ENCODE measurements around the gene DNAJC18. TPM values are rescaled to one million over a fixed set of nuclear protein-coding genes. Genes with fewer than 3 reads are reported as not detected.

Gene DNAJC18
- total RNA-seq, 2 experiments from 2014 or later: 3.7 to 5.4 TPM

Other genes with a start within 250 kb of the DNAJC18 start
- 10 to 100 TPM; 15.6 to 18.2 TPM for gene SIL1, start 241.2 kb downstream of the DNAJC18 start, total RNA-seq
- 100 to 1,000 TPM; 174 to 176 TPM for gene MATR3, start 145.8 kb downstream of the DNAJC18 start, total RNA-seq
- 10 to 100 TPM; 90.7 to 93.5 TPM for gene PAIP2, start 97.7 kb downstream of the DNAJC18 start, total RNA-seq
- gene SLC23A1, start 56.2 kb downstream of the DNAJC18 start, total RNA-seq: 1 to 10 TPM; 1.2 to 1.5 TPM
- 10 to 100 TPM; 19.0 to 19.9 TPM for gene MZB1, start 49.6 kb downstream of the DNAJC18 start, total RNA-seq
- gene PROB1, start 44.4 kb downstream of the DNAJC18 start, total RNA-seq: 1 to 10 TPM; 5.2 to 6.2 TPM
- gene SPATA24, start 35.4 kb downstream of the DNAJC18 start, total RNA-seq: 1 to 10 TPM; 3.8 to 4.0 TPM
- not detected for gene ECSCR, start 23.2 kb upstream of the DNAJC18 start, total RNA-seq
- gene SMIM33, start 31.5 kb upstream of the DNAJC18 start, total RNA-seq: under 1 TPM; 0.32 to 0.65 TPM
- 10 to 100 TPM; 64.9 to 67.4 TPM for gene STING1, start 43.2 kb upstream of the DNAJC18 start, total RNA-seq
- gene UBE2D2, start 121.8 kb upstream of the DNAJC18 start, total RNA-seq: 100 to 1,000 TPM; 227 to 232 TPM
- 1 to 10 TPM; 1.2 to 2.0 TPM for gene CXXC5, start 208.8 kb upstream of the DNAJC18 start, total RNA-seq

Measured in activated CD8-positive, alpha-beta T cell treated with anti-CD3 and anti-CD28 coated beads, Interleukin-2, amount 10 ng/mL, durations not matched to agents 7 days and 5 days (primary cell).